Sciatic nerve (tissue), 2 donors: ENCODE results near the gene GJA9. TPM values are rescaled to one million over a fixed set of nuclear protein-coding genes. Genes with fewer than 3 reads are reported as not detected.
"Not testable (repeated sequence)": the region's sequence is repeated elsewhere in the genome, so short reads cannot be mapped to it uniquely, and the experiment has no call there.

Experiments
- ATAC-seq: fragments of 200-7000 bp; cut with Tn5 transposase; one replicate; pipeline ENCODE4 v1.9.1; 2020; ENCODE audit warnings: mild to moderate bottlenecking, moderate library complexity
- DNase-seq: peaks from one replicate; pipeline ENCODE4 v3.0.0-alpha.2; 2020; ENCODE audit warnings: low spot score
- intact Hi-C: fragments of 100-400 bp; cut with DNase I; formaldehyde crosslinking; loops from one replicate; pipeline ENCODE4 v1.14.2; 2022
- total RNA-seq: library from RNA; stranded (reverse); fragmentation: NEBNext Ultra II Directional; extraction: Animal tissue kit (Norgen Biotek cat#: 25700); gene quantifications from one replicate; pipeline ENCODE4 v1.2.1, GENCODE V29; 2021
- donor health status: DM: no; HTN: no; CAD: no.
- donor health status: DM: no; HTN: no; CAD: no.

Gene GJA9
- not detected for total RNA-seq

DNA sequence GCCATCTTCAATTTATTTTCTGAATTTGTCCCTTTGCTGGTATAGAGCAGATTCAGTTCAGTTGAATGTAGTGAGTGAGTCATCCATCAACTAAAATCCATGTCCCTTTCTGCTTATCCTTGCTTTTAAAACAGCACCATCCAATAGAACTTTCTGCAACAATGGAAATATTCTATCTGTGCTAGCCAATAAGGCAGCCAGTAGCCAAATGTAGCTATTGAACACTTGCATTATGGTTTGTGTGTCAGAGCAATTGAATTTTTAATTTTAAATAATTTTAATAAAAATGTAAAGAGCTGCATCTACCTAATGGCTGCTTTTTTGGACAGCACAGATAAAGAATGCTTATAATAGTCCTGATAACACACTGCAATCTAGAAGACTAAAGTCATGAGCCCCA lies at the start of gene GJA9:
Gene GJA9 (minus strand): TSS at position 101 of the 400 bp plus-strand sequence. CDS start 5,489 bp downstream, outside the sequence.
- no peak for DNase-seq
- no peak for ATAC-seq
- intact Hi-C loops = no loop called here

DNA sequence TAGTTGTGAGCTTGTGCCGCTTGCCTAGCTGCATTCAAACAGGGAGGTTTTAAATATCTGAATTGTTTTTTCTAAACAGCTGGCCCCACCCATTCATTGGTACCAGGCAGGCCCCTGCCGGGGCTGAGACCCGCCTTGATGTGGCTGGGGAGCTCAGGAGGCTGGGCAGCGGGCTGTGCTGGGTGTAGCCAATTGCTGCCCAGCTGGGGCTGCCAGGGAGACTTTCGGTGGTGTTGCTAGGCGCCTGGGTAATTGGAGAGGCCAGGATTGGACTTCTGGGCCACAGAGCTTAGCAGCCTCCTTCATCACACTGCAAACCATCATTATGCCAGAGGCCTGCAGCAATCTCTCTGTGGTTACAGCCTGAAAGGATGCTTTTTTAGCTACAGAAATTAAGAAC lies 48.1 kb upstream of the GJA9 start:
- intact Hi-C loops = no loop called here
- no peak for DNase-seq
- no peak for ATAC-seq

DNA sequence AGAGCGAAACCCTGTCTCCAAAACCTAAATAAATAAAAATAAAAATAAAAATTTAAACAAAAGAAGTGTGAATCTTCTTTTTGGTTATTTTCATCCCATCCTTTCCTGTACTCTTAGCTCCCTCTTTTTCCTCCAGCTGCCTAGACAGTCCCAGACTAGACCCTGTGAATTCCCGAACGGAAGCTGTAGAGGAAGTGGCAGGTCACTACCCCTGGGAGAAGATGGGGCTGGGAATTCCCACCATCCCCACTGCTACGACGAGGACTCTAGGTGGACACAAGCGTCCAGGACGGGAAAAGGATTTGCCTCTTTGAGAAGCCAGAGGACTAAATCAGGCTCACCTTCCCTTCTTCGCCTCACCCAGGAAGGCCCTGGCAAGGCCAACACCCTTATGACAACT lies 47.7 kb upstream of the GJA9 start:
- intact Hi-C loops = no loop called here
- no peak for DNase-seq
- ATAC-seq = no peak

DNA sequence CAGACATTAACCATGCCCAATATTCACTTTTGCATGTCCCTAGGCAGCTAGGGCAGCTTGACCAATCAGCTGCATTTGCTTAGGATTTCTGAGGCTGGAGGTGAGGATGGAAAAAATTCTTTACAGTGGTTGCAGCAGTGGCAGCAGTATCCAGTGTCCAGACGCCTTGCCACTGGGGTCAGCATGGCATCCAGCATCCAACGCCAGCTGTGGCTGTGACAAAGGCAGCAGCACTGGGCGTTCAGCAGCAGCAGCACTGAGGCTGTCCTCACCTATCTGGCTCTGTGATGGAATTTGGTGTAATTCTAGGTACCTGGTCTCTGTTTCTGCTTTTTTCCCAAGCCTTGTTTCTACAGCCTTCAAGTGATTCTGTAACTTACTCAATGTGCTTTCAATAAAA lies 44.7 kb upstream of the GJA9 start:
- DNase-seq (no peak), ATAC-seq (no peak)
- intact Hi-C loops = no loop called here

DNA sequence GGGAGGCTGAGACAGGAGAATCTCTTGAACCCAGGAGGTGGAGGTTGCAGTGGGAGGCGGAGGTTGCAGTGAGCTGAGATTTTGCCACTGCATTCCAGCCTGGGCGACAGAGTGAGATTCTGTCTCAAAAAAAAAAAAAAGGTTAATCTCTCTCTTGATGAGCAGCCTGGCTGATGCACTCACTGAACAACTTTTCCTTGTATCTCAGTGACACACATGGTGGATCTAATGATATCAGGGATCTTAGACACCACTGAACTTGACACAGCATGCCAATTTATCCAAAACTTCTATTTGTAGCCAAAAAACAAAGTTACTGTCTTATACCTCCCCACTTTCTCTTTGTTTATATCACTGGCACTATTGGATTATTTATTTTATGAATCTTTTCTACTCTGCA lies 44.0 kb upstream of the GJA9 start:
- ATAC-seq = no peak
- intact Hi-C loops = no loop called here

DNA sequence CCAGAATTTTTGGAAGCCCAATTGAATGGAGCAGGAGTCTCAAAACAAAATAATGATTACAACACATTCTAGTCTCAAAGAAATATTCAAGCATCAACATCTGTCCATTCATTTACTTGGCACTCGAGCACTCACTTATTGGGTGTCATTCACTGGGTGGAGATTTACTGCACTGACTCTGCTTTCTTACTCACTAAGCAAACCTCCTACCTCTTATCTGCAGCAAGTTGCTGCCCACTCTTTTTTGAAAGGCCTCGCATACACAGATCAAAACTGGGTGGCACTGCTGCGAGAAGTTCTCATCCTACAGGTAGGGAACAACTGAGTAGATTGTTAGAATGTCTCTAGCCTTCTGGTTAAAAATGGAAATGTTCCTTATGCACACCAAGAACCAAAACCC lies 42.2 kb upstream of the GJA9 start:
- DNase-seq = no peak
- intact Hi-C loops = no loop called here
- ATAC-seq = no peak

More for the DNA sequence above, 44.0 kb upstream of the GJA9 start:
- DNase-seq = no peak

DNA sequence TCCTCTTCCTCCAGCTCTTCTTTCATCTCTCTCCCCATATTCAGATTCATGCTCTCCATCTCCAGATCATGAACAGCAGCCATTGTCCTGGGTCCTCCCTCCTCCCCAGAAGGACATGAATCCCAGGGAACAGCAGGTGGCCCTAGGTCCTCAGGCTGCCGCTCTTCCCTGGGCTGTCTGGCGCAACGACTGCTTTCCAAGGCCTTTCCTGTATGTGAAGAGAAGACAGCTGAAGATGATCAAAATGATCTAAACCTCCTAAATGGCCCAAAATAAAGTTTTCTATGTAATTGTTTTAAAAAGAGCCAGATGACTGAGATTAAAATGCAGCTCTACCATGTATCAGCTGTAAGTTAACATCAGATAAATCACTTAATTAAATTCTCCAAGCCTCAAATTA lies 37.7 kb upstream of the GJA9 start:
- intact Hi-C loops = no loop called here
- DNase-seq (no peak), ATAC-seq (no peak)

DNA sequence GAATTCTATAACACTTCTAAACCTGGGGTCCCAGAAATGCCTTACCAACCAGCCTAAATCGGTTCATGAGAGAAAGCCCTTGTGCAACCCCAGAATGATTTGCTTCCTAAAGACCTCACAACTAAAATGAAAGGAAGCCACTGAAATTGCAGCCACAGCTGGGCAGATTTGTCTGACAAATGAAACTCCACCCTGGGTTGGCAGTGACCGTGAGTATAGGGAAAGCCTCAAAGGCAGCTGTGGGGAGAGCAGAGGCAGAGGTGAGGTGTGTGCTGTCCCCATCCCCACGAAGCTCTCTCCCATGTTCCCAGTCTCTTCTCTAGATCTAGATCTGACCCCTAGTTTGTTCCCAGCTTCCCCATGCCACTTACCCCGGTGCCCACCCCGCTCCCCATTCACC lies 37.2 kb upstream of the GJA9 start:
- ATAC-seq (no peak), DNase-seq (no peak)
- intact Hi-C loops = no loop called here

DNA sequence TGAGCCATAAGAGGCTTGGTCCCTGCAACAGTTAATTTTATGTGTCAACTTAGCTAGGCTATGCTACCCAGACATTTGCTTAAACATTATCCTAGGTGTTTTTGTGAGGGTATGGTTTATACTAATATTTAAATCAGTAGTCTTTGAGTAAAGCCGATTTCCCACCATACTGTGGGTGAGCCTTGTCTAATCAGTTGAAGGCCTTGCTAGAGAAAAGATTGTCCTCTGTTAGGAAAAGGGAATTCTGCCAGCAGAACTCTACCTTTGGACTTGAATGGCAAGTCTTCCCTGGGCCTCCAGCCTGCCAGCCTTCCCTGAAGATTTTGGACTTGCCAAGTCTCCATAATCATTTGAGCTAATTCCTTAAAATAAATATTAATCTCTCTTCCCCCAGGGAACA lies 36.4 kb upstream of the GJA9 start:
- intact Hi-C loops = no loop called here
- ATAC-seq = no peak
- DNase-seq = no peak

DNA sequence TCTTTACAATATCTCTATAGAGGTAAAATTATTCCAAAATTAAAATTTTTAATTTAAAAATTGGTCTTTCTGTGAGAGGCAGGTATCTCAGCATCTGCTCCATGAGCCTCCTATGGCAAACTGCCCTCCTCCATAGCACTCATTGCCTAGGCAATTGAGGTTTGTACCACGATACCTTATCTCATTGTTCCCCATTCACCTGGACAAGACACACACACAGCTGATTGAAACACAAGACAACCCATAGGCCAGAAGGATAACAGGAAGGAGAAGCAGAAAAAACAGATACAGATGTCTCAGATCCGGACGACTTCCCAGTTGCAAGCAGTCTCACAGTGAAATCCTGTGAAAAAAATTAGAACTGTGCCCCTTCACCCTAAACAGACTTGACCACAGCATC lies 36.0 kb upstream of the GJA9 start:
- DNase-seq (no peak), ATAC-seq (no peak)
- intact Hi-C loops = no loop called here

DNA sequence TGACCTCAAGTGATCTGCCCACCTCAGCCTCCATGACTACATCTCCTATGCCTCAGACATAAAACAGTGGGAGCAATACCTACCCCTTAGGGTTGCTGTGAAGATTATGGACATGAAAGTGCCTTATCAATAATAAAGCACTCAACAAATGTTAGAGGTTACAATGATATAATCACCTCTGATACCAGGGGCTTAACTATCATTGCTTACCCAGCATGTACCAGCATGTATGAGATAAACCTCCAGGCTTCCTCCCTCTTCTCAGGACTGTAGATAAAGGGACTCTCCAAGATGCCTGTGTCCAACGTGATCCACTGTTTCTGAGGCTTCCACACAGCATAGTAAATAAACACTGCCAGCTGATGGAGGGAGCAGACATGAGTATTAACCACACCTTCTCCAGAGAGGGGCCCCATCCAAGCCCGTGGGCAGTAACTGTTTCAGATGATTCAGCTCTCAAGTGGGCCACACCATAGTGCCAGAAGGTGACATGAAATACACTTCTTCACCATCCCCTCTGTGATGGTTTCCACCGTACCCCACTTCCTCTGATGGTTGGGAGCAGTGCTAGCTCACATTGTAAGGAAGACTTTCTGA lies 34.1 kb upstream of the GJA9 start:
- DNase-seq (no peak), ATAC-seq (no peak)
- intact Hi-C loops = no loop called here

DNA sequence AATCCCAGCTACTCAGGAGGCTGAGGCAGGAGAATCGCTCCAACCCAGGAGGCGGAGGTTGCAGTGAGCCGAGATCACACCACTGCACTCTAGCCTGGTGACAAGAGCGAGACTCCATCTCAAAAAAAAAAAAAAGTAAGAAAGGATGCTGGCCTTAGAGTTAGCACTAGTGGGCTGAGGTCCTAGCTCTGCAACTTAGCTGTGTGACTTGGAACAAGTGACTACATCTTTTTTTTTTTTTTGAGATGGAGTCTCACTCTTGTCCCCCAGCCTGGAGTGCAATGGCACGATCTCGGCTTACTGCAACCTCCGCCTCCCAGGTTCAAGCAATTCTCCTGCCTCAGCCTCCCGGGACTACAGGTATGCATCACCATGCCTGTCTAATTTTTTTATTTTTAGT lies 33.5 kb upstream of the GJA9 start:
- ATAC-seq, intact Hi-C loops, DNase-seq: not testable (repeated sequence)

DNA sequence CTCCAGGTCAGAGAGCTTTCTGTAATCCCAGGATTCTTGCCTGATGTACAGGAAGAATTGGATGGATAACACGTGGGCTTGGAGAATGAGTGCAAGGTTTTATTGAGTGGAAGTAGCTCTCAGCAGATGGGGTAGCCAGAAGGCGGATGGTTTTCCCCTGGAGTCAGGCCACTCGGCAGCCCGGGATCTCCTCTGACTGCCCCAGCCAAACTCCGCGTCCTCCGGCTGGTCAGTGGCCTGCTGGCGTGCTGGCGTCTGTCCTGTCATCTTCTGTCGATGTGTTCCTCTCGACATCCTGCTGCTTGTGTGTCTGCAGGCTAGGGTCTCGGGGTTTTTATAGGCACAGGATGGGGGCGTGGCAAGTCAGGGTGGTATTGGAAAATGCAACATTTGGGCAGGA lies 27.4 kb upstream of the GJA9 start:
- ATAC-seq = no peak
- DNase-seq = no peak
- intact Hi-C loops = loop anchor here (1.0 kb wide), 1 partner anchor 33 kb away; no protein-coding TSS in a partner anchor

DNA sequence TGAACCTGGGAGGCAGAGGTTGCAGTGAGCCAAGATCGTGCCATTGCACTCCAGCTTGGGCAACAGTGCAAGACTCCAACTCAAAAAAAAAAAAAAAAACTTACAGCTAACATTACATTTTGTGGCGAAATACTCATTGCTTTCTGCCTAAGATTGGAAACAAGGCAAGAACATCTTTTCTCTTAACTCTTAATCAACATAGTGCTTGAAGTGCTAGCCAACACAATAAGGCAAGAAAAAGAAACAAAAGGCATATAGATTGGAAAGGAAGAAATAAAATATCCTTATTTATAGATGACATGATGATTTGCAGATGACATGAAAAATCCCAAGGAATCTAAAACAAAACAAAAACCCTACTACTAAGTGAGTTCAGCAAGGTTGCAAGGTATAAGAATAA lies 24.6 kb upstream of the GJA9 start:
- ATAC-seq (no peak), DNase-seq (no peak)
- intact Hi-C loops = no loop called here

DNA sequence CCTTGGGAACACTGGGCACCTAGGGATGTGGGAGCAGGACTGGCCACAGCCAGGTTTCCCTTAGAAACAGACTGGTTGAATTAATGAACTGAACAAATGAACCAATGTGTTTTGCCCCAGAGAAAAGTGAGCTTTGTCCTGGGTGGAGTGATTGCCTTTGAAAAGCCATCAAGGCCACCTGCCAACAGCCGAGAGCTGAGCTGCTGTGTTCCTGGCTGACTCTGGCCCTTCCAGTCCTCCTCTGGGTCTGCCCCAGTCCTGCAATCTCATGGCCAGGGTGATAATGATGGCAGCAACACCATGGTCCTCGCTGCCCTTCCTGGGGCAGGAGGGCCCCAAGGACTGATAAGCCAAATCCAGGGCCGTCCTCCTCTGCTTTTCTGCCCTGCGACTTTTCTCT lies 18.2 kb upstream of the GJA9 start:
- DNase-seq (no peak), ATAC-seq (no peak)
- intact Hi-C loops = no loop called here

DNA sequence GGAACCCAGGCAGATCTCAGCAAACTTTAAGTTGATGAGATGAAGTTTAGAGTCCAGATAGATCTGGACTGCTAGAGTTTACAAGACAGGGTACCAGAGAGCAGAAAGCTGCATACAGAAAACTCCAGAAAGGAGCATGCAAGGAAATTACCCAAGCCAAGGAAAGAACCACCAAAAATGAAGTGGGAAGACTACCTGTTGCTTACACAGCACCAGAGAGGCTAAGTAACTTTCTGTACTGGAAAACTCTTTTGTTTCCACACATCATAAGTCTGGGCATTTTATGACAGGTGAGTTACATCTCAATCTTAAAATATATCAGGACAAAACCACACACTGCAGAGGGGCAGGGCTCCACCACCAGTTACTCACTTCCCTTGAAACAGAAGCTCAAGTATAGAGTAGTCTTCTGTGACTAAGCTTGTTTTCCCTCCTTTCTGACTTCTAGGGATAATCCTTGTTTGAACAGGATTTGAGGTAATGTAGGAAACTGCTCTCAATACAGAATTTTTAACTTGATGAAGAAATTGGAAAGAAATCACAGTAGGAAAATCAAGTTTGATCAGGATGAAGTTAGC lies 17.4 kb upstream of the GJA9 start:
- ATAC-seq = no peak
- intact Hi-C loops = no loop called here
- no peak for DNase-seq

DNA sequence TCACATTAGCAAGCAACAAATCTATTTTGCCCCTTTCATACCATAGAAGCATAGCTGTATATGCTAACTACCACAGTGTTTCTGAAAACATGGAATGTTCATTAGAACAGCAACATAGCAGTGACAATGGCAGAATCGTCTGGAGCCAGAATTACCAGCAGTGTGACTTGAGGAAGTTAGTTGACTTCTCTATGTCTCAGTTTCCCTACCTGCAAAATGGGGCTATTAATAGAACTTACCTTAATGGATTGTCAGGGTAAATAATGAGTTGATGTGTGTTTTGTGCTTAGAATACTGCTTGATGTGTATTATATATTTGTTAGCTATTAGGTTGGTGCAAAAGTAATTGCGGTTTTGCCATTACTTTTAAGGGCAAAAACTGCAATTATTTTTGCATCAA lies 14.8 kb upstream of the GJA9 start:
- ATAC-seq = no peak
- intact Hi-C loops = no loop called here

DNA sequence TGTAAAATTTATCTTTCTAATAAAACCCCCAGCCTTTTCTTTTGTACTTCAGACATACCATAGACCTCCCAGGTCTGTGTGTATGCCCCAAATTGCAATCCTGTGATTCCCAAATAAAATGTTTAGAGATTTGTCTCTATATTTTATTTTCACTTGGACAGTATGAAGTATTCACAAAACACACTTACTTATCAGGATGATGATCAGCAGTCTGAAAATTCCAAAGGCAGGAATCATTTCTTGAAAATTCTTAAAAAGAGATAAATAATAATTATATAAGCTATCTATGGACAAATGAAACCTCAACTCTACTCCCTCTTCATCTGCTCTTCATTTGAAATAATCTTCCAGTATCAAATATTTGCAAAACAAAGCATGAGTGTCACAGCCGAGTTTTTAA lies 11.6 kb upstream of the GJA9 start:
- ATAC-seq (no peak), DNase-seq (no peak)
- intact Hi-C loops = no loop called here

More for the DNA sequence above, 14.8 kb upstream of the GJA9 start:
- no peak for DNase-seq

DNA sequence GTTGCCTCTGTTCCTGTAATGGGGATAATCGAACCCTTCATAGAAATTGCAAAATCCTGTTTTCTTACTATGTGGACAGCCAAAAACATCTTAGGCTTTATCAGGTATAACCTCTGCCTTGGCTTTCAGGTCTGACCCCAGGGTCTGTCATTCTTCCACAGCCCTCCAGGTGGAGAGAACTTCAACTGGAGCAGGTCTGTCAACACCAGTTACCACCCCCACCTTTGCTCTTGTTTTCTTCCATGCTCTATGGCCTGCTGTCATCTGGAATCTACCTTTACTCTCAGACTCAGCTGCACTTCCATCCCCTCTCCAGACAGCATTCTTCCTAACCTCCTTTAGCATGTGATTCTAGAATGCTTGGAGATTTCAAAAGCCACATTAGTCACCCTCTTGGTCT lies 10.4 kb upstream of the GJA9 start:
- DNase-seq = no peak
- no peak for ATAC-seq
- intact Hi-C loops = no loop called here

DNA sequence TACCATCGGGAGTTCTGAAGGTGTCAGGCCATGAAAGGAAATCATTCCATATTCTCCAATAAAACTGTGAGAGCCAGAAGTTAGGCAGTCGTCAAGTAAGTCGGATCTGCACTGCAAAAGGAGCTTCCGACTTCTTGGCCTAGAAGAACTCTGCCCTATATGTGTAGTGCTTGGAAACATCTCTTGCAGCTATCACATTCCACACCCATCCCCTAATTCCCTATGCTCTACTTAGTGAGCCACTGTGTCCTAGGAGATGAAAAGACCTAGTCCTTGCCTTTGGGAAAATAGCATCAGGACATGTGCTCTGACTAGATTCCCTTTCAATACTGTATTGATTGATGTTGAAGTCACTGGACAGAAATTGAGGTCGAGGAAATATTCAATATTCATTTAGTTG lies 8.2 kb upstream of the GJA9 start:
- ATAC-seq = no peak
- DNase-seq = no peak
- intact Hi-C loops = no loop called here
